Ascending aorta (tissue), 2 donors: ENCODE data around the gene TRAF2. TPM values are rescaled to one million over a fixed set of nuclear protein-coding genes. Genes with fewer than 3 reads are reported as not detected.
"Not testable (repeated sequence)": the region's sequence is repeated elsewhere in the genome, so short reads cannot be mapped to it uniquely, and the experiment has no call there.

ENCODE experiments used
- DNase-seq, 2 donors: peaks; one replicate each; pipeline ENCODE4 v3.0.0-alpha.2; 2019; ENCODE audit warnings: low spot score in 2 of 2
- H3K27ac ChIP-seq, 2 donors: fragments of 200-600 bp; sonication (generic); one replicate each; pipeline ENCODE4 v1.5.1; 2016 to 2017; ENCODE audit warnings: mild to moderate bottlenecking in 1 of 2
- H3K27me3 ChIP-seq: fragments of 200-600 bp; sonication (generic); one replicate; pipeline ENCODE4 v1.5.1; 2017
- H3K36me3 ChIP-seq, 2 donors: fragments of 200-600 bp; sonication (generic); one replicate each; pipeline ENCODE4 v1.5.1; 2016
- H3K4me1 ChIP-seq, 2 donors: fragments of 200-600 bp; sonication (generic); one replicate each; pipeline ENCODE4 v1.5.1; 2016 to 2017; ENCODE audit warnings: mild to moderate bottlenecking in 1 of 2
- H3K4me3 ChIP-seq, 2 donors: fragments of 200-600 bp; sonication (generic); one replicate each; pipeline ENCODE4 v1.5.1; 2016 to 2017; ENCODE audit warnings: mild to moderate bottlenecking in 1 of 2
- H3K9me3 ChIP-seq, 2 donors: fragments of 200-600 bp; sonication (generic); one replicate each; pipeline ENCODE4 v1.5.1; 2016
- CTCF ChIP-seq, 3 experiments: fragments of 200-600 bp in 2 of 3; fragments of 450-650 bp in 1 of 3; sonication (generic) in 2 of 3; IDR thresholded peaks; one replicate each; pipeline ENCODE4 v1.5.1; 2016 to 2019; ENCODE audit warnings: antibody characterized with exemption in 3 of 3, mild to moderate bottlenecking in 1 of 3, moderate library complexity in 1 of 3
- intact Hi-C: fragments of 100-400 bp; cut with DNase I; formaldehyde crosslinking; loops from one replicate; pipeline ENCODE4 v1.15.1; 2023
- total RNA-seq: library from RNA; depleted of rRNA; stranded (reverse); fragments of >200 nt; gene quantifications from one replicate; pipeline ENCODE4 v1.1.0, GENCODE V29; 2016

The TRAF2 gene
- total RNA-seq, 1 donor from 2014 or later, result 4.4 TPM

- no peak for TF ChIP-seq CTCF (IDR thresholded peaks at IDR 0.05)
- DNase-seq, result no peak
- Histone ChIP-seq H3K4me1 (peaks cover 7 to 28% of the 10 kb centered on the region in 2 donors), H3K4me3 (no peak overlapping the region), H3K36me3 (peaks cover 33 to 34% of the 10 kb centered on the region in 2 donors), H3K9me3 (no peaks in the 10 kb centered on the region), H3K27ac (no peak overlapping the region), H3K27me3 (no peaks in the 10 kb centered on the region)
- intact Hi-C loops, result no loop called here
Observed at GRCh38 chr9:136863623-136864273, 22.6 kb upstream of the TRAF2 start.

GRCh38 chr9:136865041-136865767 lies 21.1 kb upstream of the TRAF2 start:
- TF ChIP-seq CTCF (IDR thresholded peaks at IDR 0.05), result no peak
- peak overlapping the region; percentile 81 to 97 for H3K4me3 ChIP-seq
- peaks cover 33 to 34% of the 10 kb centered on the region in 2 donors for H3K36me3 ChIP-seq
- H3K4me1 ChIP-seq, result peaks cover 5 to 15% of the 10 kb centered on the region in 2 donors
- no peaks in the 10 kb centered on the region for H3K27me3 ChIP-seq
- no peak for DNase-seq
- no peaks in the 10 kb centered on the region for H3K9me3 ChIP-seq
- H3K27ac ChIP-seq, result peak overlapping the region; percentile 86 to 91
- intact Hi-C loops, result no loop called here

GRCh38 chr9:136865768-136866103 lies 20.6 kb upstream of the TRAF2 start:
- H3K27me3 ChIP-seq, result no peaks in the 10 kb centered on the region
- H3K4me3 ChIP-seq, result peak overlapping the region; percentile 81 to 97
- intact Hi-C loops, result loop anchor here (1.0 kb wide), 3 partner anchors 16 to 79 kb away; partner anchors contain the start of genes FBXW5, PHPT1 and TRAF2
- no peak for TF ChIP-seq CTCF (IDR thresholded peaks at IDR 0.05)
- peaks cover 30 to 33% of the 10 kb centered on the region in 2 donors for H3K36me3 ChIP-seq
- H3K9me3 ChIP-seq, result no peaks in the 10 kb centered on the region
- peaks cover 5 to 15% of the 10 kb centered on the region in 2 donors for H3K4me1 ChIP-seq
- peak overlapping the region; percentile 86 to 91 for H3K27ac ChIP-seq
- no peak for DNase-seq

- not testable (repeated sequence) for DNase-seq, H3K9me3 ChIP-seq, H3K27me3 ChIP-seq
- H3K27ac ChIP-seq, result peak overlapping the region; percentile 61 to 71
- peaks cover 18 to 21% of the 10 kb centered on the region in 2 donors for H3K36me3 ChIP-seq
- intact Hi-C loops, result loop anchor here (1.0 kb wide), 3 partner anchors 18 to 77 kb away; partner anchors contain the start of genes FBXW5, PHPT1 and TRAF2
- peaks cover 5 to 15% of the 10 kb centered on the region in 2 donors for H3K4me1 ChIP-seq
- peak overlapping the region; percentile 81 to 97 for H3K4me3 ChIP-seq
Observed at GRCh38 chr9:136866898-136867421, 19.4 kb upstream of the TRAF2 start.

- peaks cover 5 to 15% of the 10 kb centered on the region in 2 donors for H3K4me1 ChIP-seq
- DNase-seq, result no peak
- intact Hi-C loops, result no loop called here
- no peaks in the 10 kb centered on the region for H3K9me3 ChIP-seq
- H3K27ac ChIP-seq, result no peak overlapping the region
- no peak for TF ChIP-seq CTCF (IDR thresholded peaks at IDR 0.05)
- no peaks in the 10 kb centered on the region for H3K27me3 ChIP-seq
- no peak overlapping the region for H3K4me3 ChIP-seq
- H3K36me3 ChIP-seq, result peaks cover 13 to 16% of the 10 kb centered on the region in 2 donors
Observed at GRCh38 chr9:136867480-136867879, 18.8 kb upstream of the TRAF2 start.

- H3K27ac ChIP-seq, result no peak overlapping the region
- DNase-seq, result no peak
- H3K27me3 ChIP-seq, result no peaks in the 10 kb centered on the region
- TF ChIP-seq CTCF (IDR thresholded peaks at IDR 0.05), result no peak
- intact Hi-C loops, result no loop called here
- peaks cover 5 to 15% of the 10 kb centered on the region in 2 donors for H3K4me1 ChIP-seq
- H3K9me3 ChIP-seq, result no peaks in the 10 kb centered on the region
- H3K36me3 ChIP-seq, result peaks cover 8 to 11% of the 10 kb centered on the region in 2 donors
- no peak overlapping the region for H3K4me3 ChIP-seq
Observed at GRCh38 chr9:136867917-136868316, 18.4 kb upstream of the TRAF2 start.
